SU-DHL-6 (cell line): ENCODE data around the gene PCDHB13.
"Not testable (repeated sequence)": the region's sequence is repeated elsewhere in the genome, so short reads cannot be mapped to it uniquely, and the experiment has no call there.

Experiments
- EZH2phosphoT487 ChIP-seq: fragments of 200-600 bp; sonication (generic), shearing (Covaris generic); conservative IDR thresholded peaks from 2 replicates; pipeline ENCODE4 v1.6.1; 2018; ENCODE audit warnings: mild to moderate bottlenecking, antibody characterized with exemption, low read length, moderate library complexity, mixed read lengths
- TF ChIP-seq, protein P1 (sequence below): fragments of 200-600 bp; sonication (generic); IDR thresholded peaks from one replicate; pipeline ENCODE4 v1.5.1; 2017; ENCODE audit warnings: antibody characterized with exemption, mild to moderate bottlenecking, low read length, moderate library complexity; ENCODE audit not compliant: insufficient read depth, poor library complexity, severe bottlenecking

DNA sequence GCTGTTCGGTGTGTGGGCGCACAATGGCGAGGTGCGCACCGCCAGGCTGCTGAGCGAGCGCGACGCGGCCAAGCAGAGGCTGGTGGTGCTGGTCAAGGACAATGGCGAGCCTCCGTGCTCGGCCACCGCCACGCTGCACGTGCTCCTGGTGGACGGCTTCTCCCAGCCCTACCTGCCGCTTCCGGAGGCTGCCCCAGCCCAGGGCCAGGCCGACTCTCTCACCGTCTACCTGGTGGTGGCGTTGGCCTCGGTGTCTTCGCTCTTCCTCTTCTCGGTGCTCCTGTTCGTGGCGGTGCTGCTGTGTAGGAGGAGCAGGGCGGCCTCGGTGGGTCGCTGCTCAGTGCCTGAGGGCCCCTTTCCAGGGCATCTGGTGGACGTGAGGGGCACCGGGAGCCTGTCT lies 33.8 kb upstream of the PCDHB13 start:
- TF ChIP-seq, protein P1, sequence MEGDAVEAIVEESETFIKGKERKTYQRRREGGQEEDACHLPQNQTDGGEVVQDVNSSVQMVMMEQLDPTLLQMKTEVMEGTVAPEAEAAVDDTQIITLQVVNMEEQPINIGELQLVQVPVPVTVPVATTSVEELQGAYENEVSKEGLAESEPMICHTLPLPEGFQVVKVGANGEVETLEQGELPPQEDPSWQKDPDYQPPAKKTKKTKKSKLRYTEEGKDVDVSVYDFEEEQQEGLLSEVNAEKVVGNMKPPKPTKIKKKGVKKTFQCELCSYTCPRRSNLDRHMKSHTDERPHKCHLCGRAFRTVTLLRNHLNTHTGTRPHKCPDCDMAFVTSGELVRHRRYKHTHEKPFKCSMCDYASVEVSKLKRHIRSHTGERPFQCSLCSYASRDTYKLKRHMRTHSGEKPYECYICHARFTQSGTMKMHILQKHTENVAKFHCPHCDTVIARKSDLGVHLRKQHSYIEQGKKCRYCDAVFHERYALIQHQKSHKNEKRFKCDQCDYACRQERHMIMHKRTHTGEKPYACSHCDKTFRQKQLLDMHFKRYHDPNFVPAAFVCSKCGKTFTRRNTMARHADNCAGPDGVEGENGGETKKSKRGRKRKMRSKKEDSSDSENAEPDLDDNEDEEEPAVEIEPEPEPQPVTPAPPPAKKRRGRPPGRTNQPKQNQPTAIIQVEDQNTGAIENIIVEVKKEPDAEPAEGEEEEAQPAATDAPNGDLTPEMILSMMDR: not testable (repeated sequence)
- not testable (repeated sequence) for TF ChIP-seq EZH2phosphoT487
